Stimulated activated CD4-positive, alpha-beta T cell treated with anti-CD3 and anti-CD28 coated beads, Interleukin-1b, Interleukin-23, amount 100 ng/mL, for 4 hours (primary cell): Measurements from ENCODE around the gene MMS19.
"Not testable (repeated sequence)": the region's sequence is repeated elsewhere in the genome, so short reads cannot be mapped to it uniquely, and the experiment has no call there.

Source experiments
- DNase-seq, 2 donors: peaks; one replicate each; pipeline ENCODE4 v3.0.0-alpha.2; 2020; ENCODE audit warnings: low read depth in 2 of 2

The MMS19 gene

GRCh38 chr10:97498076-97498840 lies at the start of gene MMS19:
TSS of gene MMS19 (minus strand) at chr10:97498422. CDS start at chr10:97498384, 38 bp downstream.
- peak; percentile 99 to 100 for DNase-seq

- no peak for DNase-seq
Observed at GRCh38 chr10:97547962-97548361, 49.7 kb upstream of the MMS19 start.

- no peak for DNase-seq
Observed at GRCh38 chr10:97547271-97547600, 49.0 kb upstream of the MMS19 start.

GRCh38 chr10:97546456-97547270 lies 48.4 kb upstream of the MMS19 start:
- DNase-seq = no peak

GRCh38 chr10:97543025-97543546 lies 44.9 kb upstream of the MMS19 start:
- peak; percentile 30 to 34 for DNase-seq

- DNase-seq = peak; percentile 25 to 31
Observed at GRCh38 chr10:97542169-97543024, 44.2 kb upstream of the MMS19 start.

GRCh38 chr10:97540669-97541500 lies 42.7 kb upstream of the MMS19 start:
- no peak for DNase-seq

GRCh38 chr10:97539523-97540200 lies 41.4 kb upstream of the MMS19 start:
- DNase-seq = no peak

GRCh38 chr10:97538839-97539238 lies 40.6 kb upstream of the MMS19 start:
- no peak for DNase-seq

GRCh38 chr10:97538411-97538810 lies 40.2 kb upstream of the MMS19 start:
- no peak for DNase-seq

GRCh38 chr10:97537186-97537869 lies 39.1 kb upstream of the MMS19 start:
- DNase-seq = no peak

GRCh38 chr10:97534746-97535367 lies 36.6 kb upstream of the MMS19 start:
- DNase-seq = peak in 1 of 2 donors; percentile 30

- DNase-seq = no peak
Observed at GRCh38 chr10:97533888-97534287, 35.7 kb upstream of the MMS19 start.

GRCh38 chr10:97532935-97533671 lies 34.9 kb upstream of the MMS19 start:
- DNase-seq = no peak

GRCh38 chr10:97531401-97531986 lies 33.3 kb upstream of the MMS19 start:
- no peak for DNase-seq

GRCh38 chr10:97529685-97530465 lies 31.7 kb upstream of the MMS19 start:
- no peak for DNase-seq

GRCh38 chr10:97528876-97529275 lies 30.7 kb upstream of the MMS19 start:
- DNase-seq = not testable (repeated sequence)
